Activated B cell treated with CpG ODN at 0.5 μM for 24 hours (primary cell): Measurements from ENCODE around the gene ACSS1. TPM values are rescaled to one million over a fixed set of nuclear protein-coding genes. Genes with fewer than 3 reads are reported as not detected.

Experiments used
- ATAC-seq: fragments of 200-7000 bp; cut with Tn5 transposase; one replicate; pipeline ENCODE4 v1.10.0; 2021; ENCODE audit warnings: low read depth, mild to moderate bottlenecking, moderate library complexity
- CTCF ChIA-PET: fragments of 350-600 bp; sonication (Branson Sonifier 250); formaldehyde crosslinking; loops from one replicate; lab custom pipeline; 2021; ENCODE audit warnings: antibody characterized with exemption; lab: Charles Lee
- POLR2A ChIA-PET: fragments of 350-600 bp; sonication (Branson Sonifier 250); formaldehyde crosslinking; loops from one replicate; lab custom pipeline; 2021; ENCODE audit warnings: antibody characterized with exemption; lab: Charles Lee
- DNase-seq: peaks from one replicate; pipeline ENCODE4 v3.0.0; 2022
- H3K27ac Mint-ChIP-seq: one replicate; pipeline ENCODE4 v1.8.0; 2020; ENCODE audit warnings: mixed read lengths
- H3K27me3 Mint-ChIP-seq: one replicate; pipeline ENCODE4 v1.8.0; 2021; ENCODE audit warnings: mixed read lengths
- H3K36me3 Mint-ChIP-seq: one replicate; pipeline ENCODE4 v1.8.0; 2021; ENCODE audit warnings: low read depth, mixed read lengths
- H3K4me1 Mint-ChIP-seq: one replicate; pipeline ENCODE4 v1.8.0; 2021; ENCODE audit warnings: mixed read lengths
- H3K4me3 Mint-ChIP-seq: one replicate; pipeline ENCODE4 v1.8.0; 2020; ENCODE audit warnings: mild to moderate bottlenecking, mixed read lengths
- H3K9me3 Mint-ChIP-seq: one replicate; pipeline ENCODE4 v1.8.0; 2020; ENCODE audit warnings: mixed read lengths
- CTCF ChIP-seq: fragments of 200-600 bp; IDR thresholded peaks from one replicate; pipeline ENCODE4 v1.8.0; 2022; ENCODE audit warnings: antibody characterized with exemption, mild to moderate bottlenecking
- intact Hi-C: fragments of 100-400 bp; cut with micrococcal nuclease; formaldehyde crosslinking; loops from one replicate; pipeline ENCODE4 v1.15.1; 2024
- total RNA-seq: library from RNA; stranded (reverse); gene quantifications from 2 replicates; pipeline ENCODE4 v1.2.3, GENCODE V29; 2022

ACSS1 gene
- total RNA-seq, 1 donor from 2014 or later = 34.4 TPM

- Mint-ChIP-seq H3K27ac (no peak overlapping the region), H3K4me3 (no peak overlapping the region), H3K9me3 (peaks cover 6% of the 10 kb centered on the region), H3K36me3 (peaks cover 86% of the 10 kb centered on the region), H3K27me3 (no peaks in the 10 kb centered on the region), H3K4me1 (peaks cover 7% of the 10 kb centered on the region)
- intact Hi-C loops = no loop called here
- ChIA-PET POLR2A (no interaction called here), CTCF (no interaction called here)
- DNase-seq (no peak), ATAC-seq (no peak)
- no peak for TF ChIP-seq CTCF
Observed at GRCh38 chr20:24971376-24972101, 86.4 kb downstream of the ACSS1 start.

GRCh38 chr20:24970754-24971153, 87.2 kb downstream of the ACSS1 start:
- no peaks in the 10 kb centered on the region for H3K27me3 Mint-ChIP-seq
- no peak overlapping the region for H3K4me3 Mint-ChIP-seq
- no peak for TF ChIP-seq CTCF
- peaks cover 86% of the 10 kb centered on the region for H3K36me3 Mint-ChIP-seq
- DNase-seq (no peak), ATAC-seq (no peak)
- H3K9me3 Mint-ChIP-seq = no peaks in the 10 kb centered on the region
- ChIA-PET POLR2A (no interaction called here), CTCF (no interaction called here)
- intact Hi-C loops = no loop called here
- H3K27ac Mint-ChIP-seq = no peak overlapping the region
- peaks cover 7% of the 10 kb centered on the region for H3K4me1 Mint-ChIP-seq

GRCh38 chr20:24970030-24970553, 87.8 kb downstream of the ACSS1 start:
- ChIA-PET CTCF (no interaction called here), POLR2A (no interaction called here)
- Mint-ChIP-seq H3K36me3 (peaks cover 87% of the 10 kb centered on the region), H3K27me3 (no peaks in the 10 kb centered on the region), H3K4me1 (peaks cover 7% of the 10 kb centered on the region), H3K9me3 (no peaks in the 10 kb centered on the region), H3K4me3 (no peak overlapping the region), H3K27ac (no peak overlapping the region)
- no peak for TF ChIP-seq CTCF
- DNase-seq (no peak), ATAC-seq (no peak)
- intact Hi-C loops = no loop called here

- peaks cover 7% of the 10 kb centered on the region for H3K4me1 Mint-ChIP-seq
- CTCF ChIA-PET = no interaction called here
- no peak for TF ChIP-seq CTCF
- POLR2A ChIA-PET = no interaction called here
- H3K27ac Mint-ChIP-seq = no peak overlapping the region
- H3K4me3 Mint-ChIP-seq = no peak overlapping the region
- H3K9me3 Mint-ChIP-seq = no peaks in the 10 kb centered on the region
- H3K27me3 Mint-ChIP-seq = no peaks in the 10 kb centered on the region
- DNase-seq = no peak
- H3K36me3 Mint-ChIP-seq = peaks cover 90% of the 10 kb centered on the region
- intact Hi-C loops = no loop called here
- ATAC-seq = no peak
Observed at GRCh38 chr20:24969186-24970029, 88.5 kb downstream of the ACSS1 start.

GRCh38 chr20:24968278-24968800, 89.6 kb downstream of the ACSS1 start:
- CTCF ChIA-PET = no interaction called here

More at GRCh38 chr20:24968278-24968800, 89.6 kb downstream of the ACSS1 start:
- peaks cover 91% of the 10 kb centered on the region for H3K36me3 Mint-ChIP-seq
- POLR2A ChIA-PET = interaction anchor here (0.5 kb wide), 1 partner anchor 992 kb away, joined by 8 read pairs; no protein-coding TSS in a partner anchor
- no peak for TF ChIP-seq CTCF
- H3K9me3 Mint-ChIP-seq = no peaks in the 10 kb centered on the region
- ATAC-seq (no peak), DNase-seq (no peak)
- intact Hi-C loops = no loop called here
- no peak overlapping the region for H3K27ac Mint-ChIP-seq
- peaks cover 7% of the 10 kb centered on the region for H3K4me1 Mint-ChIP-seq
- H3K27me3 Mint-ChIP-seq = no peaks in the 10 kb centered on the region
- H3K4me3 Mint-ChIP-seq = no peak overlapping the region
